Measurements from ENCODE around the gene DGKG. TPM values are rescaled to one million over a fixed set of nuclear protein-coding genes. Genes with fewer than 3 reads are reported as not detected.
A peak's percentile ranks its signal among the peaks of the same experiment; 100 is the strongest.

Gene DGKG
- total RNA-seq: 48.7 TPM
- long read RNA-seq, full-length matches to known transcripts: 10 of 62 reads
- long read RNA-seq, partial matches to known transcripts: 13 of 62 reads
- long read RNA-seq, other reads (novel, unspliced or antisense): 39 of 62 reads

DNA sequence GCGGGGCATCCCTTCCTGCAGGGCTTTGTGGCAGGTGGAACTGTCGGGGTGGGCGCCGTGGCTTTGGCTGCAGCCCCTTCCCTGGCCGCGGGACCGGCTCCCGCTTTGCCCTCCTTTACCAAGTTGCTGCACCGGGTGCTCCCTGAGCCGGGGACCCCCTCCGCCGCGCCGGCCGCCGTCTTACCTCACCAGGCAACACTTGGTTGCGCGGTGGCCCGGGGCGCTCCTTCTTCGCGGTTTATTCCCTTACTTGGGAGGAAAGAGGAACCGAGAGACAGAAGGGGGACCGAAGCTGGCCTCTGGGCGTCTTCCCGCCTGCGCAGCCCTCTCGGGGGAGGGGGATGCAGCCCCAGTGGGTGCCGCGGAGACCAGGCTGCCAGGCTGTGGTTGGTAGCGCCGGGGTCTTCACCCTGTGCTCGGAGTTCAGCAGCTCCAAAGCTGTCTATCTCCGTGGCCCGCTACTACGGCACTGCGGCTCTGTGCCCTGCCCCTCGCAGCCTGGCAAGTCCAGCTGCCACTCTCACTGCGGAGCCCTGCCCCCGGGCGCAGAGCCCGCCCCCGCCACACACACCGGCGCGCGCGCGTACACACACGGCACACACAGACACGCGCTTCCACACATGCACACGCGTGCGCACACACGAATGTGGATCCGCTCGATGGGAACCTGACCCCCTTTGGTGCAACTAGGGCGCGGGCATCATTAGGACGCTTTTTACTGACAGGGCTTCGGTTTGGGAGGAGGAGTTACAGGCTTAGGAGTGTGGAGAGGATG is at the start of gene DGKG:
Gene DGKG, minus strand, starts transcription at position 473 of the 775 bp plus-strand sequence. CDS start 41,775 bp downstream, outside the sequence.
- intact Hi-C loops (cut with DNase I): loop anchor here (5.0 kb wide), 1 partner anchor 80 kb away; no protein-coding TSS in a partner anchor
- peak; percentile 92 for DNase-seq (ENCODE audit: low spot score)

DNA sequence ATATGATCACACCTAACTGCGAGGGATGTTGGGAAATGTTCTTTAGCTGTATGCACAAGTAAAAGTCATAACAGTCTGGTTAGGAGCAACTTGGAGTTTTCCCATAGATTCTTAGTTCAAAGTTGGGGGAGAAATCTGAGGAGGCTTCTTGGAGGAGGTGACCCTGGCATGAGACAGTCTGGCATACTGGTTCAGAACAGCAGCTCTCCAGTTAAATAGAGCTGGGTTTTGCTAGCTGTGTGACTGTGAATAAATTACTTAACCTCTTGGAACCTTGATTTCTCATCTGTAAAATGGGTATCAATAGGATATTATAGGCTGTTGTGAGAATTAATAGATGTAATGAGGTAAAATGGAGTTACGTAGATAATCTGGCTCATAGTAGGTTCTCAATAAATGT is 49.1 kb upstream of the DGKG start:
- intact Hi-C loops (cut with DNase I): no loop called here

DNA sequence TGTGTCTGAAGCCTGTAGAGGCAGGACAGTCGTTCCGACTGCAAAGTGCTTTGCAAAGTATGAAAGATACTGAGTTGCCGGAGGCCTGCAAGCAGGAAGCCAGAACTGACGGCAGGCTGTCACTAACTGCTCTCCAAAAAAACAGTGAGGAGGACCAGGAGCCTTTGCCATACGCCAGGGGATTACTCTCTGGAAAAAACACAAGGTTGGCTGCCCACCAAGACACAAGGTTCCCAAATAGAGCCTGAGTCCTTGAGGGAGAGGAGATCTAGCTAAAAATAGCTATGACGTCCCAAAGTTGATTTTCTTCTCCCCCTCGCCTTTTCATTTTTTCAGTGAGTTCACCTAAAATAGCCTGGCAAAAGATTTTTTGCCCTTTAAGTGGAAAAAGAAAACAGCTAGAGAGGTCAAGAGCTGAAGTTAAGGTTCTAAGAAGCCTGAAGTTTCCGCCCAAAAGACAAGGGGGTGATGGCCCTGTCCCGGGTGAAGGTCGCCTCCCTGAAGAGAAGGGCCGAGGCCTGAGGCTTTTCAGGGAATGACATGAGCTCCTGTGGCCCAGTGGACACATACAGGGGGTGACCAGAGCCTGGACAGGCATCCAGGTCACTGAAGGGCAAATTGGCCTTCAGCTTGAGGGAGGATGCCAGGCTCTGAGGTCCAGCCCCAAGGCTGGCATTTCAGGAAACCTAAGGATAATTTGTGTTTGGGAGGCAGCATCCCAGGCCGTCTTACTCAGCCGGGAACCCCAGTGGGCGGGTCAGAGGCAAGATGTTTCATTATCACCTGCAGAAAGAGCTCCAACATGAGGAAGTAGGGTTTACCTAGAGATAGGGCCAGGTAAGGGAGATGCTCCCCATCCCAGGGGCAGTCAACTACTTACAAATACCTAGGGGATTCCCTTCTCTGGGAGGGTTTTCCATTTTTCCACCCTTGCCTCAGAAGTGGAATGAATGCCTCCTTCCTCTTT is 44.9 kb upstream of the DGKG start:
- DNase-seq (ENCODE audit: low spot score): no peak
- intact Hi-C loops (cut with DNase I): loop anchor here (2.0 to 5.0 kb wide), 3 partner anchors 20 to 35 kb away; no protein-coding TSS in a partner anchor

More for the DNA sequence above, 49.1 kb upstream of the DGKG start:
- no peak for DNase-seq (ENCODE audit: low spot score)

DNA sequence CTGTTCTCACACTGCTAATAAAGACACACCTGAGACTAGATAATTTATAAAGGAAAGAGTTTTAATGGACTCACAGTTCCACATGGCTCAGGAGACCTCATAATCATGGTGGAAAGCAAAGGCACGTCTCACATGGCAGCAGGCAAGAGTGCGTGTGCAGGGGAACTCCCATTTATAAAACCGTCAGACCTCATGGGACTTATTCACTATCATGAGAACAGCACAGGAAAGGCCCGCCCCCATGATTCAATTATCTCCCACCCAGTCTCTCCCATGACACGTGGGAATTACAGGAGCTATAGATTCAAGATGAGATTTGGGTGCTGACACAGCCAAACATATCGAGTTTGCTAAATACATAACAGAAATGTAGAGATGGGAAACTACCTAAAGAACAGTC is 39.5 kb upstream of the DGKG start:
- DNase-seq (ENCODE audit: low spot score): no peak
- intact Hi-C loops (cut with DNase I): no loop called here

DNA sequence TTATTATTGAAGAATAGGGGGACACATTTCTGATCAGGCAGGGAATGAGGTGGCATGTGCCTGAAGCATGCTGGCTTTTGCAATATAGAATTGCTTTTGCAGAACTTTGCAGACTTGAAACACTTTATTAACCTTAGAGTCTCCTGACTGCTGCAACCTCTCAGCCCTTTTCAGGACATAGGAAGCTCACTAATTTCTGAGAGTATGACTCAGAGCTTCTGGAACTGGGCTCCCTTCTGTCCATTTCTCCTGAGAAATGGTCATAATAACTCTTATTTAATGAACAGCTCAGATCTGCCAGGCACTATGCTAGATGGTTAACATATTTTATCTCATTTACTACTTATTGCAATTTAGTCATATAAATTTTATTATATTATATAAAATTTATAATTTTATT is 38.6 kb upstream of the DGKG start:
- DNase-seq (ENCODE audit: low spot score): no peak
- intact Hi-C loops (cut with DNase I): no loop called here

DNA sequence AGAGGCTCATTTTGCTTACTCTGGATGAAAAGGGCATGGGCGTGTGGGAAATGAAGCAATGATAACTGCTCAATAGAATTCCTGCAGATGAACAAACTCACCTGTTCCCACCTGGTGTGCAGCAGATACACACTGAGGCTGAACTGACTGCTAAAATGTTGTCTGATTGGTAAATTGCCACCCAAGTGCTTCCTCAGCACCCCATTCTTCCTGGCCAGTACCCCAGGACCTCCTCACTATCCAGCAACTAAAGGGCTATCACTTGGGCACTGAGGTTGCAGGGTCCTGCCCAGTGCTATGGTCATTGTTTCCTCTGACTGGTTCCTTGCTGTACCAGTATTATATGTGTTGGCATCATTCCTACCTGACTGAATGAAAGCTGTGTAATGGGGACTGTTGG is 38.0 kb upstream of the DGKG start:
- intact Hi-C loops (cut with DNase I): no loop called here
- no peak for DNase-seq (ENCODE audit: low spot score)

DNA sequence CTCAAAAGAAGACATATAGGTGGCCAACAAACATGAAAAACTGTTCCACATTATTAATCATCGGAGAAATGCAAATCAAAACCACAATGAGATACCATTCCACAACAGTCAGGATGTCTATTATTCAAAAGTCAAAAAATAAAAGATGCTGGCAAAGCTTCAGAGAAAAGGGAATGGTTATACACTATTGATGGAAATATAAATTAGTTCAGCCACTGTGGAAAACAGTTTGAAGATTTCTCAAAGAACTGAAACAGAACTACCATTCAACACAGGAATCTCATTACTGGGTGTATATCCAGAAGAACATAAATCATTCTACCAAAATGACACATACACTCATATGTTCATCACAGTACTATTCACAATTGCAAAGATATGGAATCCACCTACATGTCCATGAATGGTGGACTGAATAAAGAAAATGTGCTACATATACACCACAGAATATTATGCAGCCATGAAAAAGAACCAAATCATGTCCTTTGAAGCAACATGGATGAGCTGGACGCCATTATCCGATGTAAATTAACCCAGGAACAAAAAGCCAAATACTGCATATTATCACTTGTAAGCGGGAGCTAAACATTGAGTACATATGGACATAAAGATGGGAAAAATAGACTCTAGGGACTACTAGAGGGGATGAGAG is 32.7 kb upstream of the DGKG start:
- intact Hi-C loops (cut with DNase I): no loop called here
- no peak for DNase-seq (ENCODE audit: low spot score)

DNA sequence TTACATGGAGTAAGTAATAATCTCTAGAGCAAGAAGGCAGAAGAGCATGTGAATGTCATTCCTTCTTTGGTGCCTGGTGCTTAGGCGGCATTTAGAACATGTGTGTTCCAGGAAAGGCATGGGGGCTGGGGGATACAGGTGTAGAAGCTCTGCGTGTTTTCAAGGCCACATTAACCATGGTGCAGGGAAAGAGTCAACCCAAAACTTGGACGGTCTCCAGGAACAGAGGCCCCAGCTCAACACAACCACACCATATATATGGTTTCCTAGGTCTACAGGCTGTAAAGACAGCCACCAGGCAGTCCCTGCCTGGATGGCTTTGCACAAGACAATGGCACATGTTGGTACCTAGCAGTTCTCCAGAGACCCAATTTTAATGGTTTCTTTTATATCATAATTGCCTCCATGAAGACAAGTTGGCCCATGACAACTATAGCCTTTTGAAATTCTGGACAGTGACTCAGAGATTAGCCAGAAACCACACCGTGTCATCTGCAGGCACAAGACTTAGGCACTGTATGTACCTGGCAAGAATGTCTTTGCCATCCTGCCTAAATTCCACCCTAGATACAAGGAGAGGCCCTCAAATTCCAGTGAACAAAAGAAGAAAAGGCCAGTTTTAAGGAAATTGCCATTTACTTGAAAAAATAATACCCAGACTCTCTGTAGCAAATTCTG is 25.0 kb upstream of the DGKG start:
- intact Hi-C loops (cut with DNase I): no loop called here
- no peak for DNase-seq (ENCODE audit: low spot score)

DNA sequence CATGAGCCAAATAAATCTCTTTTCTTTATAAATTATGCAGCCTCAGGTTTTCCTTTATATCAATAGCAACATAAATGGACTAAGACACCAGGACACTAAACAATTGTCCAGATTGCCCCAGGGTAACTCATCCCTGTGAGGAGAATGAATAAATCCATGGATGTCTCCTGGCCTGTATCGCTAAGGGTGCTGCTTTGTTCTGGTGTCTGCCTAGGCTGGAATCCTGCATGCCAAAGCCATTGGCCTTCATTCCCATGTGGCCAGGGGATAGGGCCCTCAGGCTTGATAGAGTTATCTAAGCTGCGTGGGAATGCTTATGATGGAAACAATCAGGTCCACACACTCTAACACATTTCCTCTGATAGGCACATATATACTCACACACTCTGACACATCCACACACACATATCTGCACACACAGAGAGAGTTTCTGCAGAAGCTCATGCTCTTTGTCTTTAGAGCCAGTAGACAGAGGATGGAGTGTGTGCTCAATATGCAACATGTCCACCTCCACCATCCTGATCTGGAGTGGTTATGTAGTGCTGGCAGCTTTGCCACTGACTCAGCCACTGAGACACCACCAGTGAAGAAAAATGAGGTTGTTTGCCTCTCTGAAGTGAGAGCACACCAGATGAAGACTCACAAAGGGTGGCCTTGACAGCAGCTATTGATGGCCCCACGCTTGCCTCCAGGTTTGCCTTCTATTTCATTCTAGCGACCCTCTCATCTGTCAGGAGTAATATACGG is 24.0 kb upstream of the DGKG start:
- intact Hi-C loops (cut with DNase I): no loop called here
- DNase-seq (ENCODE audit: low spot score): no peak

DNA sequence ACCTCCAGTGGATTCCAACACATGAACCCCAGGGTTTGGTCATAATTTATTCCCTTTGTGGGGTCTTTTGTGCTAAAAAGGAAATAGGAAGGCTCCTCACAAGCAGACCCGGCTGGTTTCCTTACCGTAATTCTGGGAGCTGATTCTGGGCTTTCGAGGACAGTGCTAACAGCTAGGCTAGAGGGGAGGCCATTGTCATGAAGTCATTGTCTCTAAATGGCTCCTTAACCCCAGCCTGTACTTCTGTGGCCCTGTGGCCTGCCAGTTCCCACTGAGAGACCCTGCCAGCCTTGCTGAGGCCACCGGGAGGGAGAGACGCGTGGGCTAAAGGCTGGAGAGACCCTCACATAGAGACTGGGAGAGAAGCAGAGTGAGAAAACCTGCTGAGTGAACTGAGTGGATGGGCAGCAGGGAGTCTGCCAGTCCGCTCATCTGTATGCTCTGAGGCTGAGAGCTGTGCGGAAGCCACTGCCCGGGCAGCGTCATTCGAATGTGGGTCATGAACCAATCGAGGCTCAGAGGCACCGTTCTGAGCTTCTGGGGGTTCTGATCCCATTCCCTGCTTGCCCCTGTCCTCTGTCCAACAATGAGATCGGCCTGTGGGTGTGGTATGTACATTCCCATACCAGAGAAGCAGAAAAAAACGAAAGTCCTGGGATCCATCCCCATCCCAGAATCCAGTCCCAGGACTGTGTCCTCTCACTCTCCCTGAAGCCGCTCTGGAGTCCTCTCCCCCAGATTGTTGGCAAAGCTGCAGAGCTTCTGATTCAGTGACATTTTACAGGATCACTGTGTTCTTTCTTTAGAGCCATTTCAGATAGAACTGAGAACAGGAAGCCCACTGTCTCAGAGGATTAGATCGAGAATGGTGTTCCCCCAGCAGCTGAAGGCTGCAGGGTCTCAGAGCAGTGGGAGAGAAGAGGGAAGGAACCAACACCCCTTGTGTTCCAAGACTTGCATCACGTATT is 21.3 kb upstream of the DGKG start:
- no peak for DNase-seq (ENCODE audit: low spot score)
- intact Hi-C loops (cut with DNase I): loop anchor here (2.0 to 5.0 kb wide), 2 partner anchors 23 to 59 kb away; no protein-coding TSS in a partner anchor

DNA sequence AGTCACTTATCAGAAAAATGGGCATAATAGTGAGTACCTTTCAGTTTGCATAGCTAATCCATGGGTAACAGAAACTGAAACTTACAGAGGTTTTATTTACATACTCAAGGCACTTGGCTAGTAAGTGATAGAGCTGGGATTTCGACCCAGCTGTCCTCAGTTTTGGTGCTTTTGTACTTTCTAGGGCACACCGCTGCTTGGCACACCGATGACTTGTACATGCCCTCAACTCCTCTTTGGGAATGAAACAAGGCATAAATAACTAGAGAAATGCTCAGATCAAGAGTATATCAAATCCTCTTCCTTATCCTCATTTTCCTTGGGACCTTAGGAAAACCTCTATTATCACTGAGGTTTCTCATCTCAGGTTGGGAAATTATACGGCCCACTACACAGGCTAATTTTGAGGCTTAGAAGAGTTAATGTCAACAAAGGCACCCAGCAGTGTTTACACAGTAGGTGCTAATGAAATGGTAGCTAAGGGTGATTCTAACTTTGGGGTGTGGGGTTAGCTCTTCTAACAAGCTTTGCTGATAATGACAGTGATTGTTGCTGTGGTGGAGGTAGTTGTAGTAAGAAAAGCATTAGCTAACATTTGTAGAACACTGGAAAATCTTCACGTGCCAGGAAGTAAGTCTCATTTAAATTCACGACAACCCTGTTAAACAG is 20.3 kb upstream of the DGKG start:
- DNase-seq (ENCODE audit: low spot score): no peak
- intact Hi-C loops (cut with DNase I): loop anchor here (2.0 to 5.0 kb wide), 2 partner anchors 24 to 60 kb away; no protein-coding TSS in a partner anchor

DNA sequence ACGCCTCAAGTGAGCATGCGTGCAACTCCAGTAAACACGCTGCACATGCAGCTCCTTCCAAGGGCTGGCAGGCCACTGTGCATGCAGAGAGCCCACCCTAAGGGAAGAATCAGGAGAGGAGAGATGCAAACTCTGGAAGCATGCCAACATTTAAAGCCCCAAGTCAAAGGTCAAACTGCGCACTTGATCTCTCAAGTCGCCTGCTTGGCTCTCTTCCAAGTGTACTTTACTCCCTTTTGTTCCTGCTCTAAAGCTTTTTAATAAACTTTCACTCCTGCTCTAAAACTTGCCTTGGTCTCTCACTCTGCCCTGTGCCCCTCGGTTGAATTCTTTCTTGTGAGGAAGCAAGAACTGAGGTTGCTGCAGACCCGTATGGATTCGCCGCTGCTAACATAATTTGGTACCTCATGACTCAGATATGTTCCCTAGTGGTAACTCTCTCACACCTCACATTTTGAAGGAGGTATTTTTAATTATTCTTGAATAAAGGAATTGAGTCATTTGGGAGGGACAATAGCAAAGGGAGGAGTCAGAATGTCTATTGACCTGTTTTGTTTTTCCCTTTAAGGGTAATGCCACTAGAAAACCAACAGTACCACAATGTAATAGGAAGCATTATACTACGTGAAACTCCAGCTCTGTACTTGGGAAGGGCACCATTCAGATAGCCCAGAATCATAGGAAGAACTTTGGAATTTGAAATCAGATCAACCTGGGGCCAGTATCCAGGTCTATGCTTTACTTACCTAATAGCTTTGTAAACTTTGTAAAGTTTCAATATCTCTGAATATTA is 19.6 kb upstream of the DGKG start:
- DNase-seq (ENCODE audit: low spot score): no peak
- intact Hi-C loops (cut with DNase I): loop anchor here (2.0 to 5.0 kb wide), 3 partner anchors 17 to 61 kb away; no protein-coding TSS in a partner anchor

DNA sequence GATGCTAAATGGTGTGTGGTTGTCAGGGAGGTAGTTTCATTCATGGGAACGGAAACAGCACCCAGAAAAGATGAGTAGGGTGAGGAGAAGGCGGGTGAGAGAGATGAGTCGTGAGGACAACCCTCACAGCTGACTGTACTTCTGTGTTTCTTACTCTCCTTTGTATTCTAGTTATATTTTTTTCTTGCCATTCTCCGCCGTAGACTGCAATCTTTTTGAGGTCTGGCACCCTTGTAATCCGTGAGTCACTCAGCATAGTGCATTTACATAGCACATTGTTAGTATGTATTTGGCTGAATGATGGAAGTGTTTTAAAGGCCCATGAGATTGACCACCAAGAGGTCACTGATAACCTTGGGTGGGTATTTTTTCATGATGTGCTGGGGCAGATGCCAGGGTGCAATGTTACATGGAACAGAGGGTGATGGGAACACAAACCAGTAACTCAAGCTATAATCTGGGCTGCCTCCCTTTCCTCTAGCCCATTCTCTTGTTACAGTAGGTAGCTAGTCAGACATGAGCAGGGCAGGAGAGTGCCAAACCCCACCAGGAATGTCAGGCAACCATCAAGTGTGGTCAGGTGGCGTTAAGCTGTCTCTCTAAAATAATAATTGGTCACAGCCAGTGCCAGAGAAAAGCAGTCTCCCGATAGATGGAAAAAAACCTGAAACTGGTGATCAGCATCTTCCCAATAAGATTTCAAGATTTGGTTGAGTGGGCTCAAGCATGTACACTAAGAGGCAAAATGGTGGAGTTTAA is 18.8 kb upstream of the DGKG start:
- intact Hi-C loops (cut with DNase I): loop anchor here (2.0 to 5.0 kb wide), 2 partner anchors 16 to 62 kb away; no protein-coding TSS in a partner anchor
- DNase-seq (ENCODE audit: low spot score): no peak

DNA sequence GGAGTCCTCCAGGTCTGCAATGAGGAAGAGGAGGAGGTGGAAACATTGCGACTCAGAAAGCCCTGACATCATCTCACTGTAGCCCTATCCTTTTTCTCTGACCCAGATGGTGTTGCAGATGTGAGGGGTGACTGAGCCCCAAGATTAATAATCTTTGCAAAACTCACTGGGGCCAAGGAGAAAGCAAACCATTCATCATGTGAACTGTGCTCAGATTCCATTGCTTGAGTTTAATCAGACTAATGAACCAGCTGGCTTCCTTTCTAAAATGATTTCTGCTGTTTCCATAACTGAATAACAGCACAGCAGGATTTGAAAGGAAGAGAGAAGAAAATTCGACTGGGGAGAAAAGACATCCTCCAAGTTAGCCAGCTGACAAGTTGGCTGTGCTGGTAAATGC is 13.4 kb upstream of the DGKG start:
- intact Hi-C loops (cut with DNase I): no loop called here
- no peak for DNase-seq (ENCODE audit: low spot score)

DNA sequence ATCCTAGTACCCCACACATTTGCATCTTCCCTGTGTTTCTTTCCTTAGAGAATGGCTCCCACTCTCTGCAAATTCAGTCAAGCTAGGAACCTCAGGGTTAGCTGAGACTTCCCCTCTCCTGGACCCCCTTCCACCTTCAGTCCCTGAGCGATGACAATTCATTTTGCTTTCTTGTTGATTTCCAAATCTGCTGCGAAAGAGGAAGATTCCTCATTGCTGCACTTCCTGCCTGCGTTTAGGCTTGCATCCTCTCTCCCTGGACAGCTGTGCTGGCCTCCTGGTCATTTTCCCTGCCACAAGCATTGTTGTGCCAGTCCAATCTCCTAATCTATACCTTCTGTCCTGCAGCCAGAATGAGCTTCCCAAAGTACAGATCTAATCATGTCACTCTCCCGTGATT is 12.3 kb upstream of the DGKG start:
- intact Hi-C loops (cut with DNase I): no loop called here
- DNase-seq (ENCODE audit: low spot score): no peak

Measured in cardiac septum (tissue), 1 donor.